HG03045 (cell line): Measurements from ENCODE around the gene P2RY4.
A peak's percentile ranks its signal among the peaks of the same experiment; 100 is the strongest.
"Not testable (repeated sequence)": the region's sequence is repeated elsewhere in the genome, so short reads cannot be mapped to it uniquely, and the experiment has no call there.

ENCODE experiments used
- ATAC-seq: cut with Tn5 transposase; IDR thresholded peaks from one replicate; pipeline ENCODE4 v1.9.1; 2021; ENCODE audit warnings: mild to moderate bottlenecking, moderate library complexity; ENCODE audit not compliant: unreplicated experiment

The P2RY4 gene

DNA sequence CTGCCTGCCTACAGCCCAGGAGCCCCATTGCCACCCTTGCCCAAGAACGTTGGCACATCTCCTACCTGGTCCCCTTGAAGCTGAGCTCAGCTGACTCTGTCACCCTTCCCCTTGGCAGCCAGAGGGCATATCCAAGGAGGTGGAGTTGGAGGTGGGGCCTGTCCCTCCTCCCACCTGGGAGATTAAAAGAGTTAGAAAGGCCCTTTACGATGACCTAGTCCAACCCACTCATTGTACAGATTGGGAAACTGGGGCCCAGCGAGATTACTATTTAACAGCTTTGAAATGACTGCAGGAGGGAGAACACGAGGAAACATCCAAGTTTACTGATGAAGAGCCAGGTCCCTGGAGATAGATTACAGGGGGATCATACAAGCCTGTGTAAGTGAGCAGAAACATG, at the start of gene P2RY4:
Gene P2RY4, minus strand, starts transcription at position 101 of the 400 bp plus-strand sequence. CDS start 580 bp downstream, outside the sequence.
- ATAC-seq, result no peak

DNA sequence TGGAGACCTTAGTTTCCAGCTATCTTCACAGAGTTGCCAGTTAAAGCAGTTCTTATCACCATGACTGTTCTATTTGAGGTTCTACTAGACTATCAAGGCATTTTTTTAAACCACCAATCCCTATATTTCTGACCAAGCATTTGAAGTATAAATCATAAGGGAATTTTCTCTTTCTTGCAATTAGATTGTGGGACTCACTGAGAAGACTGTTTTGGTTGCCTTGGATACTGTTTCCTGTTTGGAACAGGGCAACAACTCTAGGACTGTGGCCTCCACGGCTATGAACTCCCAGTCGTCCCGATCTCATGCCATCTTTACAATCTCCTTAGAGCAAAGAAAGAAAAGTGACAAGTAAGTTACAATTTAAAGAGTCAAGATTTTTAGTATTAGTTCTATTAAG, 41.7 kb upstream of the P2RY4 start:
- no peak for ATAC-seq

GRCh38 chrX:70293621-70294020, 33.6 kb upstream of the P2RY4 start:
- no peak for ATAC-seq

- no peak for ATAC-seq
These were observed 32.8 kb upstream of the P2RY4 start for GRCh38 chrX:70292788-70293187.

DNA sequence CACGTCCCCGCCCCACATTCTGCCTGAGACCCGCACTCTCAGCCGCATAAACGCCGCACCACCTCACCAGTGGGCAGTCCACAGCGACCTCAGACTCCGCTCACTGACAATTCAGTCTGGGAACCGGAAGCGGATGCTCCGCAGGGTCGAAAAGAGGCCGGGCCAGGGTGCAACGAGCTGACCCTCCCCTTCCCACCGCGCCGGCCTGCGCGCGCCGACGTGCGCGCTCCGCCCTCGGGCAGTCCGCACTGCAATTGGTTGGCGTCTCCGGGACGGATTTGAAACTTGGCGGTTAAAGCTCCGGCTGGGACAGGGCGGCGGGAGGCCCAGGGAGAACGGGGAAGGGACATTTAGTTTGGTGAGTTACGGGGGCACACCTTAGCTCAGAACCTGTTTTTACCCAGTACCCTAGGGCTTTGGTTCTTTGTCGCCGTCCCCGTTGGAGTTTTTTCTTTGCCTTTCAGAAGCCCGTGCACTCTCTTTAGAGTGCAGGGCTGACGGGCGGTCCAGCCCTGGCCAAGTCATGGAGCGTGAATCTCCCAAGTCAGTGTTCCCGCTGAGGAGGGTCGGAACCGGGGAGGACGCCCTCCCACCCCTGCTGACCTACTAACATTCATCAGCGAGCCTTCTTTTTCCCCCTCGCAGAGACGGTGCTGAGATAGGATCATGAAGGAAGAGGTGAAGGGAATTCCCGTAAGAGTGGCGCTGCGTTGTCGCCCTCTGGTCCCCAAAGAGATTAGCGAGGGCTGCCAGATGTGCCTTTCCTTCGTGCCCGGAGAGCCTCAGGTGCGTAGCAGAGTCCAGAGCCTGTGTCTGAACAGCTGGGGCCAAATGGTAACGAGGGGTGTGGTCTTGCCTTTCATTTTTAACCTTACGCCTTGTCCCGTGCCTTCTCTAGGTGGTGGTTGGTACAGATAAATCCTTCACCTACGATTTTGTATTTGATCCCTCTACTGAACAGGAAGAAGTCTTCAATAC, 30.1 kb upstream of the P2RY4 start, which contains the start of the genes KIF4A and PDZD11:
Gene KIF4A, plus strand, starts transcription at position 312 of the 978 bp plus-strand sequence. Its CDS starts 355 bp downstream, at position 667.
Gene PDZD11, minus strand, starts transcription at position 135 of the 978 bp plus-strand sequence. CDS start 586 bp downstream, outside the sequence.
- ATAC-seq, result peak; percentile 99

DNA sequence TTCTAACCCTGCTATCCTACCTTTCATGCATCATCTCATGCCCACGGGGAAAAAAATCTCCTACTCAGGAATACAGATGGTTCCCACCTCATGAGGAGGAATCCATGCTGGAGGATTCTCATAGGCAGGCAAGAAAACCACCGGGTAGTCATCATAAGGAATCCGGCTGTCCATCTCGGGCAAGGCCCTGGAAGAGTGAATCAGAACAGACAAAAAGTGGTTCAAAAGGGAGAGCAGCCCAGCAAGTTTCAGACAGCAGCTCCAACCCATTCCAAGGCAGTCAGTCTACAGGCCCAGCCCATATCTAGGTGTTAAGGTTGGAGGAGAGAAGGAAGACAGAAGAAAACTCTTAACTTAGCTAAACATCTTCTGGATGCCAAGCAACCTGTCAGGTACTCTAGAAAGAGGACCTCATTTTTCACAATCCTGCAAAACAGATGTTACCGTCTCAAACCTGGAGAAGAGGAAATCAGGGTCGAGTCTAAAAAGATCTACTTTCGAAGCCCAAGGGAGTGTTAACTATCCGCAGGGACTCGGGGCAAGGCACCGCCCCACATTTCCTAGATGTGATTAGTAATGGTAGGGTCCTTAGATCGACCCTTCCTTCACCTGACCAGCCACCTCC, 29.3 kb upstream of the P2RY4 start:
- ATAC-seq, result no peak

DNA sequence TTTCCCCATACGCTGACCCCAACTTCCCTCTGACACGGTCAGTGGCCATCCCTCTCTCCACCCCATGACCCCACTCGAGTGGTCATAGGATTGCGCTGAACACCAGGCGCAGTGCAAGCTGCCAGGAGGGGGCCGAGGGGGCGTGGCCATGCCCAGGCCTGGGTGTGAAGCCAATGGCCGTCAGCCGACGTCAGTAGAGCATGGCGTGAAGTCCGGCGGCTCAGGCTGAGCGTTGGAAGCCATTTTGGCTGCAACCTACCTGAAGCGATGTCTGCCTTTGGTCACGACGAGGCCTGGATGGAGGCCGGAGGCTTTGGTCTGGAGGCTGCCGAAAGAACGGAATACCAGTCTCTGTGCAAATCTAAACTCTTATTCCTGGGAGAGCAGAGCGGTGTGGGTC, 21.9 kb upstream of the P2RY4 start, which contains the start of gene RAB41:
Gene RAB41, plus strand, starts transcription at position 222 of the 400 bp plus-strand sequence. Its CDS starts 46 bp downstream, at position 268.
- ATAC-seq, result no peak

GRCh38 chrX:70280573-70280972, 20.6 kb upstream of the P2RY4 start:
- no peak for ATAC-seq

DNA sequence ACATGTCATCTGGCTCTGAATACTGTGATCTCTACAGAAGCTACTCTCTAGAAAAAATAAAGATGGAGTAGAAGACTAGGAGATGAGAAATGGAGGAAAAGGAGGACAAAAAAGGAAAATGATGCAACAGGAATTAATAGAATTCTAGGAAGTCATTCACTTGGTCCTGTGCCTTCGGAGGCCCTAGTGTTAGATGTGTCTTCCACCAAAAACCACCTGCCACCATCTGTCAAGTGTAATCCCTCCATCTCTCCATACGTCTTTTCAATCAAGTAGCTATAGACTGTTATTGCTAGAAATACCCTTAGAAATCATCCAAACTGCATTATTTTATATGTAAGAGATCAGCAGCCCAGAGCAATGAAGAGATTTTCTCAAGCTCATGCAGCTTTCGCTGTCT, 19.1 kb upstream of the P2RY4 start:
- no peak for ATAC-seq

DNA sequence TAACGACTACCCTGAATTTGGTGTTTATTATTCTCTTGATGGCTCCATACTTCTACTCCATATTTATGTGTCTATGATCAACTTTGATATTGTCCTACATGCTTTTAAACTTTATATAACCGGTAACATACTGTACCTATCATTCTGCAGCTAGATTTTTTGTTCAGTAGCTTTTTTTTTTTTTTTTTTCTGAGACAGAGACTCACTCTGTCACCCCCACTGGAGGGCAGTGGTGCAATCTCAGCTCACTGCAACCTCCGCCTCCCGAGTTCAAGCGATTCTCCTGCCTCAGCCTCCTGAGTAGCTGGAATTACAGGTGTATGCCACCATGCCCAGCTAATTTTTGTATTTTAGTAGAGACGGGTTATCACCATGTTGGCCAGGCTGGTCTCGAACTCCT, 14.0 kb upstream of the P2RY4 start:
- not testable (repeated sequence) for ATAC-seq

DNA sequence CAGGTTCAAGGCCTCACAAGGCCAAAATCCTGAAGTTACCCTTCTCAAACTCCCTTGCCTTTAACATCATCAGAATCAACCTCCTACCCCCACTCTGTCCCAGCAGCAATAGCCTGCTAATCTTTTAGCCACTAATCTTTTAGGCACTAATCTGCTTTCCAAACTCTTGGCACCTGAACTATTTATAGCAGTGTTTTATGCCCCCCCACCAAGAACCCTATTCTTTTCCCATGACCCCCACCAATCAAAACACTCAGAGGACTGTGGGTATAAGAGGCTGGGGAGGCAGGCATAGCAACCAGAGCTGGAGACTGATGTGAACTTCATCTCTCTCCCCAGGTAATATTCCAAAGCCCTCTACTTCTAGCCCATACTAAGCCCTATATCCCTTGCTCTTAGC, 8.0 kb upstream of the P2RY4 start, which contains the start of gene ARR3:
Gene ARR3, plus strand, starts transcription at position 301 of the 400 bp plus-strand sequence. CDS start 1,052 bp downstream, outside the sequence.
- ATAC-seq, result no peak

DNA sequence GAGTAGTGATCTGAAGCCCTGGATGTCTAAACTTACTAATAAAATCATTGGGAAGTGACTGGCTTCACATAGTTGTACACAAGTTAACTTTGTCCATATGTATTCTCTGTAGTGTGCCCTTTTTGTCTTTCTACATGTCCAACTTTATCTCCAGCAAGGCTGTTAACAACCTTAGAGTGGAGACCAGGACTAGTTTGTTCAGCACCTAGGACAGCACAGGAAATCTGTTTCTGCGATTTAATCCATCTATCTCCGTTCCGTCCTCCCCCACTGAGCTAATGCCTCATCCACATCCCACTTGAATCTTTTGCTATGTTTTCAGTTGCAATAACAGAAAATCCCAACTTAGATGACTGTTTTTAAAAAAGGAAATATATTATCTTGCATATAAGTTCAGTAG, 4.8 kb upstream of the P2RY4 start:
- ATAC-seq, result no peak

- ATAC-seq, result no peak
These were observed 3.1 kb upstream of the P2RY4 start for GRCh38 chrX:70262952-70263567.

DNA sequence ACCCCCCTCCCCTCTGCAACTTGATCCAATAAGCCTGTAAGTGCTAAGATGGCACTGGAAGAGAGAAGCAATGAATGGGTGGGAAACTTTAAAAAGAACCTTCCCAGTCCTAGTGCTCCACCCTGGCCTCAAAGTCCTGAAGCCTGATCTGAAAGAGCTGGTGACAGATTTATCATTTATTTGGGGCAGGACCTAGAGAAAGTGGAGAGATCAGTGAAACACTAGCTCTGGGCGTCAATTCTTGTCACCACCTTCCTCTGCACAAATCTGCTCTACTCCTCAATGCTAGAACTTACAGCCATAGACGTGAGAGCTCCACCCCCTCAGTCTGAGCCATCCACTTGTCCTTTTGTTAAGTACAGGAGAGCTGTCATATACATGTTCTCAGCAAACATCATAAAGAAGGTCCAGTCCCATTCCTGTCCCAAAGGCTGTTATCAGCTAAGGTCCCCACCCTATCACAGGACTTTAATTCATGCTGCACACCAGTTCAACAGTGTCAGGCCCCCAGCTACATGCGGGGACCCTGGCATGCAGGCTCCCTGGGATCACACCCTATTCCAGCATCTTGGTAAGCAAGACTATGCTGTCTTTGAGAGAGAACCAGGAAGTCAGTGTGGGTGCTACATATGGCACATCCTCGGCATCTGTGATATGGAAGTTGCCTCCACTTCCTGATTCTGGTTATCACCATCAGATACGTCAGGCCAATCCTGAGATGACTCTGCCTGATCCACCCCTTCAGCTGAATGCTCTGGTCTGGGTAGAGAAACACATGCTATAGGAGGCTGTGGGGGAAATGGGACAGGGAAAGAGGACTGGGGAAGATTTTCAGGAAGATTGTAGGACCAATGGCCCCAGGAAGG, 2.3 kb downstream of the P2RY4 start:
- ATAC-seq, result no peak

DNA sequence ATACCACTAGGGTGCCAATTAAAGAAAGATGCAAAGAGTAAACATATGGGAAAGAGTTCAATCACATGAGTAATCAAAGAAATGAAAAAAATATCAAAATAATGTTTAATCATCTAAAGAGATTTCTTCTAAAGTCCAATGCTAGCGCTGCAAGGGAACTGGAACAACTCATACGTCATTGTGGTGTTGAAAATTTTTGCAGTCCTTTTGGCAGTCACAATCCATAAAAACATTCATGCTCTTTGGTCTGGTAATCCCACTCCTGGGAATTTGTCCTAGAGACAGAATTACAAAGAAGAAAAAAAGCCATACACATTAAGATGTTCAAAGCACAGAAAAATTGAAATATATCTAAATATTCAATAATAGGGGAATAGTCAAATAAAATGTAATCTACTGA, 4.6 kb downstream of the P2RY4 start:
- ATAC-seq, result no peak

GRCh38 chrX:70254909-70255308, 5.1 kb downstream of the P2RY4 start:
- no peak for ATAC-seq

DNA sequence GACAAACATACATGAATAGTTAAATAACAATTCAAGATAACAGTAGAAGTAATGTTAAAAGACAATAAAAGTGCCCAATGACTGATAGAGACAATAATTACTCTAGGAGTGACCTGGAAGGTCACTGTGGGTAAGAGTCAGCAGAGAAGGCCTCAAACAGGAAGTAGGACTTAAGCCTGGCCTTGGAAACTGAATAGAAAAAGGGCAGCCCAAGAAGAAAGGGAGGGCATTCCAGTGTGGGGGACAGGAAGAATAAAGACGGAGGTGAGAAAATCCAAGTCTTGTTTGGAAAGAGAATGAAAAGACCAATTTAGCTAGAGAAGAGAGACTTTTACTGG, 6.0 kb downstream of the P2RY4 start:
- ATAC-seq, result no peak

DNA sequence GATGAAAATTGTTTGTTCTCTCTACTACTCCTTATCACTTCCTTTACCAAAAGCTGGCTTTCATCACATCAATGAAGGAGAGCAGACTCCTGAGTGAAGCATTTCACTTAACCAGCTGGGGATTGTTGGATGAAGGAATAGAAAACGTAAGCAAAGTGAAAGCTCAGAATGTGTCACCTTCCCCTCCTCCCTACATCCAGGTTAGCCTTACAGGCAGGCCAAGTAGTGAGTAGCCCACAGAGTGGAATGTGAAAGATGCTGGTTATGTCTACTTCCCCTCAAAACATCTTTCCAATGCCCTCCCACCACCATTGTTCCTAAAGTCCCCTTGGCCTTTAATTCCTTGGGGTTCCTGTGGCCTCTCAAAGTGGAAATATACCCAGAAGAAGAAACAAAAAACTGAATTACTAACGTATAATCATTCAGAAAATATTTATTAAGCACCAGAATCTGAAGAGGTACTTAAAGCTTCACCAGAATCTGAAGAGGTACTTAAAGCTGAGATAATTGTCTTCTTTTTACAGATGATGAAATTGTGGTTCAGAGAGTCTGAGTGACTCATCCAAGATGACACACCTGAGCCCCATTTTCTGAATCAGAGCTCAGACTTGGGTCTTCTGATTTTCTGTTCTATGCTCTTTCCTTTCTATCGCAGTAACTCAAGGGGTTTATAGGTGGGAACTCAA, 6.5 kb downstream of the P2RY4 start:
- ATAC-seq, result no peak

DNA sequence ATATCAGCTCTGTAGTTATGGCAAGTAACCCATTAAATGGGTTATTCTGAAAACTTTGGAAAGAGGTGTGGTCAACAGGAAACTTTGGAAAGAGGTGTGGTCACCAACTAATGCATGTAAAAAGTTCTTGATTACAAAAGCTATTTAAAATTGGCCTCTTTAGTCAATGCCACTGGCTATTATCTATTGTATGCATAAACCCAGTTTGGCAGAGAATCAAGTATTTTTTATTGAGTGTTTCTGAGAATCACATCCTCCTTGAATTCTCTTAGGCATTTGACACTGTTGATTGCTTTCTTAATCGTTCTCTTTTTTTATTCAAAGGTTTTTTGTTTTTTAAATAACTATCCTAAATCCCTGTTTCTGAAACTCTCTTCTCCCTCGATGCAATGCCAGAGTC, 7.5 kb downstream of the P2RY4 start:
- no peak for ATAC-seq

- no peak for ATAC-seq
These were observed 12.8 kb downstream of the P2RY4 start for GRCh38 chrX:70247252-70247651.
